GM18505 (cell line): ENCODE results near the gene ANXA9.

ENCODE experiments used
- ATAC-seq: cut with Tn5 transposase; IDR thresholded peaks from one replicate; pipeline ENCODE4 v1.9.1; 2021; ENCODE audit not compliant: unreplicated experiment
- POLR2A ChIP-seq: IDR thresholded peaks from 4 replicates; pipeline ENCODE4 v1.6.1; 2011; ENCODE audit warnings: borderline replicate concordance; ENCODE audit not compliant: insufficient read depth, insufficient read length; ENCODE audit errors: extremely low read depth

The ANXA9 gene

GRCh38 chr1:150985179-150985825 is 3.2 kb downstream of the ANXA9 start:
- TF ChIP-seq POLR2A = no peak
- no peak for ATAC-seq

DNA sequence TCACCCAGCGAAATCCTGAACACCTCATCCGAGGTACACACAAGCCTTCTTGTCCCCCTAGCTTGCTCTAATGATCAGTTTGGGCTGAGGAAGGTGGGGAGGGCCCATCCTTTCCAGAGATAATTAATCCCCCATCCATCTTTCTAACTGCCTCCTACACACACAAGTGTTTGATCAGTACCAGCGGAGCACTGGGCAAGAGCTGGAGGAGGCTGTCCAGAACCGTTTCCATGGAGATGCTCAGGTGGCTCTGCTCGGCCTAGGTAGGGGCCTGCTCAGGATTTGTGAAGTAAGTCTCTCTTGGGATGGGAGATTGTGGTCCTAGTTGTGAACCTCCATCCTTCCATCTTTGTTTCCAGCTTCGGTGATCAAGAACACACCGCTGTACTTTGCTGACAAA is 5.8 kb downstream of the ANXA9 start:
- no peak for ATAC-seq
- TF ChIP-seq POLR2A = no peak

- no peak for ATAC-seq
- no peak for TF ChIP-seq POLR2A
These were observed 10.5 kb downstream of the ANXA9 start for GRCh38 chr1:150992626-150993025.

DNA sequence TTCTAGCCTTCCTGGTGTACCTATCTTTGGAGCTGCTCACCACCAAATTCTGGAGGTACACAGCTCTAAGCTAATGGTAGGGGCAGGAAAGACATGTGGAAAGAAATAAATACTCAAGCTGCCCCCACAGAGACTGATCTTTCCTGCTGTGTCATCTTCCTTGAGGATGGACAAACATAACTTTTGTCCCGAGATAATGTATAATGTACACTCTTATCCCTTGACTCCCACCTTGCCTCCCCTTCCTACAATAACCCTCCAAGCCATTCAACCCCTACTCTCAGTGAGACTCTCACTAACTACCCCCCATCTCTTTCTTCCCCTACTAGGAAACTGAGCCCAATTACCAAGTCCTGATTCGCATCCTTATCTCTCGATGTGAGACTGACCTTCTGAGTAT is 12.2 kb downstream of the ANXA9 start:
- no peak for TF ChIP-seq POLR2A
- ATAC-seq = no peak

DNA sequence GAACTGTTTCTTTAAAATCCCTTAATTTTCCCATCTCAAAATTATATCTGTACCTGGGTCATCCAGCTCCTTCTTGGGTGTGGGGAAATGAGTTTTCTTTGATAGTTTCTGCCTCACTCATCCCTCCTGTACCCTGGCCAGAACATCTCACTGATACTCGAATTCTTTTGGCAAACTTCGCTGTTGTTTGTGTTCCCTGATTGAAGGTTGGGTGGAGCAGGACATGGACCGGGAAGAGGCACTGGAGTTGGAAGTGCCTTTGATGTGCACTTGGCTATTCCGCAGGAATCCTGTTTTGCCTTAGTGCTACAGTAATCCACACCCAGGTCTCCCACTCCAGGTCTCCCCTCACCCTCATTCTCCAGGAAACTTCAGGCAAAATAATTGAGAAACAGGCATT is 13.4 kb downstream of the ANXA9 start:
- no peak for ATAC-seq
- no peak for TF ChIP-seq POLR2A

DNA sequence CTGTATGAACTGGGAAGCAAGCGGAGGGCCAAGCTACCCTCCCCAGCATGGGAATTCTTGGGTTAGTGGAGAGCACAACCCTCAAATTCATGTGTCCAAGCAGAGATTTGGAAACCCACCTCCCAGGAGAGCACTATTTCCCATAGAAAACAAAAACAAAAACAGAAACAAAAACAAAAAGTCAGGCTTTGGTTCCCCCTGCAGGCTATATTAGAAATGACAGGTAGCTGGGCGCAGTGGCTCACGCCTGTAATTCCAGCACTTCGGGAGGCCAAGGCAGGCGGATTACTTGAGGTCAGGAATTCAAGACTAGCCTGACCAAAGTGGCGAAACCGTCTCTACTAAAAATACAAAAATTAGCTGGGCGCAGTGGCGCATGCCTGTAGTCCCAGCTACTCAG is 13.8 kb downstream of the ANXA9 start:
- no peak for TF ChIP-seq POLR2A
- ATAC-seq = no peak

DNA sequence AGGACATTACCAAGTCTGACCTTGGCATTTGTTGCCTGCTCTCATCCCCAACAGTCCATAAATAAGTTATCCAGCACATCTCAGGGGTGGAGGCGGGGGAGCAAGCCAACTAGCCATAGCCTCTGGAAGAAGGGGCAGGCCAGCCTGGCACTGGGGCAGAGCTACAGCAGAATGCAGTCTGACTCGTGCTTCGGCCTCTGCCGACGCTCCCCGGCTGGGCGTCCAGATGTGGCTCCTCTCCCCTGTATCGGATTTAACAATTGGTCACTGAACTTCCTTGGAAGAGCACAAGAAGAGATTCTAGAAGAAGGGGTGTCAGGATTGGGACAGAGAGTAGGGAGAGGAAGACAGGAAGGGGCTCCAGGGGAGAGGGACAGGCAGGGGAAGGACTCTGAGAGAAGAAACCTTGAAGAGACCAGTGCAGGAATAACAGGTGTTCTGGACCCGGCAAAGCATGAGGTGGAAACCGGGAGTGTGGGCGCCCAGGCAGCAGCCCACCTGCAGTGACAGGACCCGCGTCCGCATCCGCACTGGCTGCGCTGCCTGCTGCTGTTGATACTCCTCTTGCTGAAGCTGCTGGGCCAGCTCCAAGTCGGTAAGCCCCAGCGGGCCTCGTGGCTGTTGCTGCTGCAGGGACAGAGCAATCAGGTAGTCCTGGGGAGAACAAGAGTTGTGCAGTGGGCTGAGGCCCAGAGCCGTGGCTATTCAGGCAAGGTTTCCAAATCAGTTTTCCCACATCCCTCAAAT is 15.2 kb downstream of the ANXA9 start:
- TF ChIP-seq POLR2A = no peak
- ATAC-seq = no peak

DNA sequence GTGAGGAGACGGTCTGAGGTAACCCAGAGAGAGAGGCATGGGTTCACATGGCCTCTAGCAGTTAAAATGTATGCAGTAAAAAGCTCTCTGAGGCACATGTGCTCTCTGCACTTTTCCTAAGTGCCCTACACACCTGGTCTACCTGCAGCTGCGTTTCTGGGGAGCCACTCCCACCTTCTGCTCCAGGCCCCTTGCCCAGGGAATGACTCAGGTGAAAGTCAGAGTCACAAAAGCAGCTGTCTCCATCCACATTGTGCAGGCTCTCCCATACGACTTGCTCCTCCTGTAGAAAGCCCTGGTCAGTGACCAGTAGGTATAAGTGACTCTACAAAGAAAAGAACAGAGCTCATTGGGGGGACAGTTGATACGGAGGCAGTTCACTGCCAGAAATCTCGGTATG is 15.9 kb downstream of the ANXA9 start:
- TF ChIP-seq POLR2A = no peak
- no peak for ATAC-seq

DNA sequence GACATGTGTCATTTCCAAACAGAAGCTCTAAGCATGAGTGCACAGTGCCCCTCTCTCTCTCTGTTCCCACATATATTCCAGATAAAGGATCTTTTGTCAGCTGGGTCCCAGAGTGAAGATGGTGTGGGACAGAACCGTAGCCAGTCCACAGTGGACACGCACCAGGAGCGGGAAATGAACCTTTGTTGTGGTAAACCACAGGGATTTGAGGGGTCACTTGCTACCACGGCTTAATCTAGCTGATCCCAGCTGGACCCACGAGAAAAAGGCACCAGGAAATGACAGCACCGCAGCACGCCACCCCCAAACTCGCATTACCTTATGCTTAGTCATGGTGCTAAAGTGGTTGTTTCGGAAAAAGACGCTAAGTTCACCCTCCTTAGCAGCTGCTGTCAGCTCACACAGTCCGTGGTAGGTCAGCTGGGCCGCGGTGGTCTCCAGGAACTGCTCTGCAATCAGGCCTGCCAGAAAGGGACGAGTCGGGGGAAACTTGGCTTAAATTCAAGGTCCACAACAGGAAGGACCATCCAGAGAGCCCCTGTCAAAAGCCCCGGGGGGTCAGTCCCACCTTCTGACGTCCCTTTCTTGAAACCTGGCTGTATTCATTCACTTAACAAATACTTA is 17.1 kb downstream of the ANXA9 start:
- ATAC-seq = no peak

DNA sequence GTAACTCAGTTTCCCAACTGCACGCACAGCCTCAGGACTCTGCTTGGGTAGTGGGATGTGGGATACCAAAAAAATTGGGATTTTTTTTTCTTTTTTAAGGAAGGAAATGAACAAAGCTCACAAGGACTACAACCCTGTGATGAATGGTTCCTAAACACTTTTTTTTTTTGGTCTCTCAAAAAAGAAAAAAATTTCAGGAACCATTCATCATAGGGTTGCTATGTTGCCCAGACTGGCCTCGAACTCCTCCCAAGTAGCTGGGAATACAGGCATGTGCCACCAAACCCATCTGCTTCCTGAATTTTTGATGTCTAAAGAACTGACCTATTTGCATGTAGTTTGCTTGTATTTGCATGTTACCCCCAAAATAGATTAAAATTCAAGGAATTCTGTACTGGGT is 17.8 kb downstream of the ANXA9 start:
- no peak for TF ChIP-seq POLR2A
- no peak for ATAC-seq

More for the DNA sequence above, 17.1 kb downstream of the ANXA9 start:
- no peak for TF ChIP-seq POLR2A

DNA sequence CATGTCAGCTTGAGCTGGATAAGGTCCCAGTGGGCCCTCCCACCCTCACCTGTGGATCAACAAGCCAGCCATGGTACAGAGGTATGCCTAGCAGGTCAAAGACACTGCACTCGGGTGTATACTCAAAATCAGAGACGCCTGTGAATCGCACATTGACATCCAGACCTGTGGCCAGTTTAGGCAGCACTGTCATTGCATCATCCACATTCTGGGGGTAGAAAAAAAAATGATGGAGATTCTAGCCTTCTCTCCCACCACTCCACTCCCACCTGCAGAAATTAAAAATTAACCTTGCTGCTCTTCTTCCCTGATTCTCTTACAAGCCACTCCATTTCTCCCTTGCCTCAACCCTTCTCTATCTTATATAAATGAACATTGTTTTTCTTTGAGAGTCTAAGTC is 18.3 kb downstream of the ANXA9 start:
- TF ChIP-seq POLR2A = no peak
- ATAC-seq = no peak

GRCh38 chr1:151001602-151002001 is 19.5 kb downstream of the ANXA9 start:
- no peak for TF ChIP-seq POLR2A
- ATAC-seq = no peak

GRCh38 chr1:151002051-151002450 is 20.0 kb downstream of the ANXA9 start:
- ATAC-seq = no peak
- TF ChIP-seq POLR2A = no peak

GRCh38 chr1:151002611-151003010 is 20.5 kb downstream of the ANXA9 start:
- no peak for TF ChIP-seq POLR2A
- ATAC-seq = no peak

- ATAC-seq = no peak
- TF ChIP-seq POLR2A = no peak
These were observed 21.1 kb downstream of the ANXA9 start for GRCh38 chr1:151003180-151003579.

GRCh38 chr1:151005729-151006319 is 23.7 kb downstream of the ANXA9 start:
- ATAC-seq = no peak

More at GRCh38 chr1:151005729-151006319, 23.7 kb downstream of the ANXA9 start:
- no peak for TF ChIP-seq POLR2A
